Measurements from ENCODE around the gene NDST3.

GRCh38 chr4:118058955-118059354, 24.7 kb downstream of the NDST3 start:
- no peak for TF ChIP-seq GABPA (IDR thresholded peaks at IDR 0.05; ENCODE audit: low read depth)
- TF ChIP-seq, protein P1, sequence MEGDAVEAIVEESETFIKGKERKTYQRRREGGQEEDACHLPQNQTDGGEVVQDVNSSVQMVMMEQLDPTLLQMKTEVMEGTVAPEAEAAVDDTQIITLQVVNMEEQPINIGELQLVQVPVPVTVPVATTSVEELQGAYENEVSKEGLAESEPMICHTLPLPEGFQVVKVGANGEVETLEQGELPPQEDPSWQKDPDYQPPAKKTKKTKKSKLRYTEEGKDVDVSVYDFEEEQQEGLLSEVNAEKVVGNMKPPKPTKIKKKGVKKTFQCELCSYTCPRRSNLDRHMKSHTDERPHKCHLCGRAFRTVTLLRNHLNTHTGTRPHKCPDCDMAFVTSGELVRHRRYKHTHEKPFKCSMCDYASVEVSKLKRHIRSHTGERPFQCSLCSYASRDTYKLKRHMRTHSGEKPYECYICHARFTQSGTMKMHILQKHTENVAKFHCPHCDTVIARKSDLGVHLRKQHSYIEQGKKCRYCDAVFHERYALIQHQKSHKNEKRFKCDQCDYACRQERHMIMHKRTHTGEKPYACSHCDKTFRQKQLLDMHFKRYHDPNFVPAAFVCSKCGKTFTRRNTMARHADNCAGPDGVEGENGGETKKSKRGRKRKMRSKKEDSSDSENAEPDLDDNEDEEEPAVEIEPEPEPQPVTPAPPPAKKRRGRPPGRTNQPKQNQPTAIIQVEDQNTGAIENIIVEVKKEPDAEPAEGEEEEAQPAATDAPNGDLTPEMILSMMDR (IDR thresholded peaks at IDR 0.05; ENCODE audit: insufficient read depth, low read length): no peak
- TF ChIP-seq REST (IDR thresholded peaks at IDR 0.05; ENCODE audit: insufficient replicate concordance, low read depth): no peak
- TF ChIP-seq SPI1 (IDR thresholded peaks at IDR 0.05; ENCODE audit: borderline replicate concordance, low read depth): no peak
- no peak for TF ChIP-seq POLR2AphosphoS5 (IDR thresholded peaks at IDR 0.05; ENCODE audit: low read depth)
